ENCODE results near the gene ZBTB4.

ZBTB4 gene, protein sequence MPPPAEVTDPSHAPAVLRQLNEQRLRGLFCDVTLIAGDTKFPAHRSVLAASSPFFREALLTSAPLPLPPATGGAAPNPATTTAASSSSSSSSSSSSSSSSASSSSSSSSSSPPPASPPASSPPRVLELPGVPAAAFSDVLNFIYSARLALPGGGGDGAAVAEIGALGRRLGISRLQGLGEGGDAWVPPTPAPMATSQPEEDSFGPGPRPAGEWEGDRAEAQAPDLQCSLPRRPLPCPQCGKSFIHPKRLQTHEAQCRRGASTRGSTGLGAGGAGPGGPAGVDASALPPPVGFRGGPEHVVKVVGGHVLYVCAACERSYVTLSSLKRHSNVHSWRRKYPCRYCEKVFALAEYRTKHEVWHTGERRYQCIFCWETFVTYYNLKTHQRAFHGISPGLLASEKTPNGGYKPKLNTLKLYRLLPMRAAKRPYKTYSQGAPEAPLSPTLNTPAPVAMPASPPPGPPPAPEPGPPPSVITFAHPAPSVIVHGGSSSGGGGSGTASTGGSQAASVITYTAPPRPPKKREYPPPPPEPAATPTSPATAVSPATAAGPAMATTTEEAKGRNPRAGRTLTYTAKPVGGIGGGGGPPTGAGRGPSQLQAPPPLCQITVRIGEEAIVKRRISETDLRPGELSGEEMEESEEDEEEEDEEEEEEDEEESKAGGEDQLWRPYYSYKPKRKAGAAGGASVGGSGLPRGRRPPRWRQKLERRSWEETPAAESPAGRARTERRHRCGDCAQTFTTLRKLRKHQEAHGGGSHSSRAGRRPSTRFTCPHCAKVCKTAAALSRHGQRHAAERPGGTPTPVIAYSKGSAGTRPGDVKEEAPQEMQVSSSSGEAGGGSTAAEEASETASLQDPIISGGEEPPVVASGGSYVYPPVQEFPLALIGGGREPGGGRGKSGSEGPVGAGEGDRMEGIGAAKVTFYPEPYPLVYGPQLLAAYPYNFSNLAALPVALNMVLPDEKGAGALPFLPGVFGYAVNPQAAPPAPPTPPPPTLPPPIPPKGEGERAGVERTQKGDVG

GRCh38 chr17:7479213-7480088 lies at the start of gene ZBTB4:
TSS of gene ZBTB4 (minus strand) at chr17:7479631. CDS start at chr17:7466801, 12,830 bp downstream.
- peak; percentile 40 for DNase-seq

DNA sequence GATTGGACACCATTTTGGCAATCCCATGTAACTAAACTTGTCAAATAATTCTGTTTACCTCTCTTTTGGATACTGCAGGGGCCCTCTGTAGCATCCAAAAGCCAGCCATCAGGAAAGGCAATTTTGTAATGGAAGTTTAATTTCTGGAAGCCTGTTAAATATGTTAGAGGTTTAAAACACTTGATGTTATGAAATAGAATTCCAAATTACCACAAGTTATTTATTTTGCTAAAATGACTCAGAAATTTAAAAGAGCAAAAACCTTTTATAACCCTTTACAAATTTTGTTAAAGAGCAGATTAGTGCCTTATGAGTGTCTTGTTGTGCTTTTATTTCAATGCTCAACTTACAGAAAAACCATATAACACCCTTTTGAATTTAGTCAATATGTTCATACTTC lies 49.4 kb upstream of the ZBTB4 start:
- no peak for DNase-seq

DNA sequence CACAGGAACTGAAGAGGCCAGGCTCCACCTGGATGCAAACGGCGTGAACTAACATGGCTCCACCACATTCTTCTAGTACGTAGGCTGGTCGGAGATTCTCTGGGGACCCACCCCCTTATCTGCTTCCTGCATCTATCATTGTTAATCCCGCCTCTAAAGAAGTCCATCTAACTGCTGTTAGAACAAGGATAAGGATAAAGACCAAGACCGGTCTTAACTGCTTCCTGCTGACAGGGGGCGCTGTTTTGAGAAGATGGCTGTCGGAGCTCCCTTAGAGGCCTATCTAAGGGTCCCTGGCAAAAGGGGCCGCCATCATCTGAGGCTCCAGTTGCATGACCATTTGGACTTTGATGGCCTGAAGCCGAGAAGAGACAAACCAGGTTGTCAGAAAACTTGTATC lies 43.6 kb upstream of the ZBTB4 start:
- no peak for DNase-seq

DNA sequence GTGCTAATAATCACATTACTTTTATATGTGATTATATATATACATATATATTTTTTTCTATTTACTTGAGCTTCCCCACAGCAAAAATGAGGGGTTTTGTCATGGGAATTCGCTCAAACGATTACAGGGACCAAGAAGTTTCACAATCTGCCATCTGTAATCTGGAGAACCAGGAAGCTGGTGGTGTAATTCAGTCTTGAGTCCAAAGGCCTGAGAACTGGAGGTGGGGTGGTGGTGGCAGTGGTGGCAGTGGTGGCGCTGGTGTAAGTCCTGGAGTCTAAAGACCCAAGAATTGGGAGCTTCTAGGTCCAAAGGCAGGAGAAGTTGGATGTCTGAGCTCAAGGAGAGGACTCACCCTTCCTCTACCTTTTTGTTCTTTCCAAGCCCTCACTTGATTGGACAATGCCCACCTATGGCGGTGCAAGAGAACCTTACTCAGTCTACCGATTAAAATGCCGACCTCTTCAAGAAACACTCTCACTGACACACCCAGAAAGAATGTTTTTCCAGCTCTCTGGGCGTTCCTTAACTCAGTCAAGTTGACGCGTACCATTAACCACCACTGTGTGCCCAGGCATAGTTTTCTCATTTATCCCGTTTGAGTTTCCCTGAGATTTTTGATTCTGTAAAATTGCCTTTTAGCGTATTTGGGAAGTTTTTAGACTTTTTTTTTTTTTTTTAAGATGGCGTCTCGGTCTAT lies 36.6 kb upstream of the ZBTB4 start:
- no peak for DNase-seq

DNA sequence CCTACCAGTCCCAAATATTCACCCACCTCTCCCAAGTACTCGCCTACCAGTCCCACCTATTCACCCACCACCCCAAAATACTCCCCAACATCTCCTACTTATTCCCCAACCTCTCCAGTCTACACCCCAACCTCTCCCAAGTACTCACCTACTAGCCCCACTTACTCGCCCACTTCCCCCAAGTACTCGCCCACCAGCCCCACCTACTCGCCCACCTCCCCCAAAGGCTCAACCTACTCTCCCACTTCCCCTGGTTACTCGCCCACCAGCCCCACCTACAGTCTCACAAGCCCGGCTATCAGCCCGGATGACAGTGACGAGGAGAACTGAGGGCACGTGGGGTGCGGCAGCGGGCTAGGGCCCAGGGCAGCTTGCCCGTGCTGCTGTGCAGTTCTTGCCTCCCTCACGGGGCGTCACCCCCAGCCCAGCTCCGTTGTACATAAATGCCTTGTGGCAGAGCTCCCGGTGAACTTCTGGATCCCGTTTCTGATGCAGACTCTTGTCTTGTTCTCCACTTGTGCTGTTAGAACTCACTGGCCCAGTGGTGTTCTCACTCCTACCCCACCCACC lies 34.5 kb upstream of the ZBTB4 start:
- no peak for DNase-seq

- DNase-seq, result no peak
These were observed 33.6 kb upstream of the ZBTB4 start for GRCh38 chr17:7512824-7513540.

DNA sequence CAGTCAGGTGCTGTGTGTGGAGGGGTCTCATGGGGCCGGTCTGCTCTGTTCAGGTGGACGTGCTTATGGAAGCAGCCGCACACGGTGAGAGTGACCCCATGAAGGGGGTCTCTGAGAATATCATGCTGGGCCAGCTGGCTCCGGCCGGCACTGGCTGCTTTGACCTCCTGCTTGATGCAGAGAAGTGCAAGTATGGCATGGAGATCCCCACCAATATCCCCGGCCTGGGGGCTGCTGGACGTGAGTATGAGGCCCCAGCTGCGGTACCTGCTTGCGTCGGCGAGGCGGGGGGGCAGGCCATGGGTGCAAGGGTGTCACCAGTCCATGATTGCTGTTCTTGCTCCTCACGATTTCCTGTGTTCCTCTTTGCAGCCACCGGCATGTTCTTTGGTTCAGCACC lies 32.7 kb upstream of the ZBTB4 start:
- no peak for DNase-seq

DNA sequence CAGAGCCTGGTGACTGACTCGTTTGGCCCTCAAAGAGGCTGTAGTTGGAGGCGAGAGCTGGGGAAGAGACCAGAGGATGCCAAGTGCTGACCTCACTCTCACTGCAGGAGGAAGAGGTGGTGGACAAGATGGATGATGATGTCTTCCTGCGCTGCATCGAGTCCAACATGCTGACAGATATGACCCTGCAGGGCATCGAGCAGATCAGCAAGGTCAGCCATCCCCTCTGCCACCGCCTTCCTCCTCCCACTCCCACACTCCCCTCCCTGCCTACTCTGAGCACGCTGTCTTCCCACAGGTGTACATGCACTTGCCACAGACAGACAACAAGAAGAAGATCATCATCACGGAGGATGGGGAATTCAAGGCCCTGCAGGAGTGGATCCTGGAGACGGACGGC lies 31.7 kb upstream of the ZBTB4 start:
- DNase-seq, result no peak

DNA sequence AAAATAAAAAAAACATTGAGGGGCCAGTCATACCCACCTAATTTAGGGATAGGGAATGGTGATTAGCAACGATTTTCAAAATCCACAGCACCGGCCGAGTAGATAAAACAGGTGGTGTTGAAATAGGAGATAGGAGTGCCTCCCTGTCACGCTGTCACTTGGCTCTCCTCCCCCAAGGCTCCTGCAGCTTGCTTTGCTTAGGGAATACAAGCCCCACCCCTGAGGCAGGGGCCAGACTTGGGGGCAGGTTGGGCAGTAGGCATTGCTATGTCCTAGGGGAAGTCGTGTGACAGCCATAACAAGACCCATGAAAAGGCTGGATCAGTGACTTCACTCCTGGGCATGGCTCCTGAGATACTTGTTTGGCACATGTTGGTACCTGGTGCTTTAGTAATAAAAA lies 30.5 kb upstream of the ZBTB4 start:
- no peak for DNase-seq

DNA sequence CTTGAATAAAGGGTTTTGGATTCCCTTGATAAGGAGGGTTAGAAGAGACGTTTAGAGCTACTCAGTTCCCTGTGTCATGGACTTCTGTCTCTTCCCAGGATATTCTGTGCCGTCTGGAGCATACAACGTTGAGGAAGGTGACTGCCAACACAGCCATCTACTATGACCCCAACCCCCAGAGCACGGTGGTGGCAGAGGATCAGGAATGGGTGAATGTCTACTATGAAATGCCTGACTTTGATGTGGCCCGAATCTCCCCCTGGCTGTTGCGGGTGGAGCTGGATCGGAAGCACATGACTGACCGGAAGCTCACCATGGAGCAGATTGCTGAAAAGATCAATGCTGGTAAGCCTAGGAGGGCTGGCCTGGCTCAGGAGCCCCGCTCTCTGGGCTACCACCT lies 29.4 kb upstream of the ZBTB4 start:
- no peak for DNase-seq

DNA sequence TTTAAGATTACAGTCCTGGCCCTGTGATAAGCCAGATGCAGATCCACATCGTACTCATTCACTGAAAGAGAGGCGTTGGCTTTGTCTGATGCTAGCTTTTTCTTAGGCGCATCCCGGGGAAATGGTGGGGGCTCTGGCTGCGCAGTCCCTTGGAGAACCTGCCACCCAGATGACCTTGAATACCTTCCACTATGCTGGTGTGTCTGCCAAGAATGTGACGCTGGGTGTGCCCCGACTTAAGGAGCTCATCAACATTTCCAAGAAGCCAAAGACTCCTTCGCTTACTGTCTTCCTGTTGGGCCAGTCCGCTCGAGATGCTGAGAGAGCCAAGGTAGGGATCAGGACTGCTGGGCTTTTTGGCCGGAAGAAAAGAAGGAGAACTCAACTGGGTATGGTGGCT lies 28.7 kb upstream of the ZBTB4 start:
- no peak for DNase-seq

DNA sequence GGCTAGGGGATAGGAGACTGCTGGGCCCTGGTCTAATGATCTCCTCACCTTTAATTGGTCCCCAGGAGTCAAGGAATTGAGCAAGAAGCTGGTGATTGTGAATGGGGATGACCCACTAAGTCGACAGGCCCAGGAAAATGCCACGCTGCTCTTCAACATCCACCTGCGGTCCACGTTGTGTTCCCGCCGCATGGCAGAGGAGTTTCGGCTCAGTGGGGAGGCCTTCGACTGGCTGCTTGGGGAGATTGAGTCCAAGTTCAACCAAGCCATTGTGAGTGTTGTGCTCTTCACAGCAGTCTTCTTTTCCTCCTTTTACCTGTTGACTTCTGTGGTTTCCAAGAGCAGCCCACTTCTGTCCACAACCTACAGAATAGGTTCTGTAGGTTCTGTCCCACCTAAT lies 24.1 kb upstream of the ZBTB4 start:
- no peak for DNase-seq

- no peak for DNase-seq
These were observed 23.6 kb upstream of the ZBTB4 start for GRCh38 chr17:7502987-7503386.

DNA sequence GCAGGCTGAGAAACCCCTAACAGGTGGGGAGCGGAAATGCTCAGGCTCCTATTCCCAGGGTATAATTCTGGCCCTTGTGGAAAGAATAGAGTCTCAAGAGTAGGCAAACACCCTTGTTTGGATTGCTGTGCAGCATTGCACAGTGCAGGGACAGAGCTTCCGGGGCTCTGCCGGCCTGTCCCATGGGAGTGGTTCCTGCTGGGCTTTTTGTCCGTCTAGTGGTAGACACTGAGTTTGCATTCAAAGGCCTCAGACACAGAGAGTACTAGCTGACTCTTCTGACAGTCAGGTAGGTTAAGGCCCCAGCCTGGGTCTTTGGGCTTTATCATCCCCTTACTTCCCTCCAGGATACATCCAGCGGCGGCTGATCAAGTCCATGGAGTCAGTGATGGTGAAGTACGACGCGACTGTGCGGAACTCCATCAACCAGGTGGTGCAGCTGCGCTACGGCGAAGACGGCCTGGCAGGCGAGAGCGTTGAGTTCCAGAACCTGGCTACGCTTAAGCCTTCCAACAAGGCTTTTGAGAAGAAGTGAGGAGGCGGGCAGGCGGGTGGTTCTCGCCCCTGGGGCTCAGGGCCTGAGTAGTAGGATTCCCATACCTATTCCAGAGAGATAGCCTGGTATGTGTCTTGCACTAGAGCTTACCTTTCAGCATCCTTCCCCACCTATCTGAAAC lies 22.9 kb upstream of the ZBTB4 start:
- no peak for DNase-seq

DNA sequence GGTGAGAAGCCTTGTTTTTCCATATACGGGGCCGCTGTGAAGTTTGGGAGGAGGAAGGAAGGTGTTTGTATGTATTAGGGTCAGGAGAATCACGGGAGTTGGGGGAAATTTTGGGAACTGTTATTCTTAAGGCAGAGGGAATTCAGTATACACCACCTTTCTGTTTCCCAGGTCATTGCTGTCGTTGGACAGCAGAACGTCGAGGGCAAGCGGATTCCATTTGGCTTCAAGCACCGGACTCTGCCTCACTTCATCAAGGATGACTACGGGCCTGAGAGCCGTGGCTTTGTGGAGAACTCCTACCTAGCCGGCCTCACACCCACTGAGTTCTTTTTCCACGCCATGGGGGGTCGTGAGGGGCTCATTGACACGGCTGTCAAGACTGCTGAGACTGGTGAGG lies 22.3 kb upstream of the ZBTB4 start:
- no peak for DNase-seq

- no peak for DNase-seq
These were observed 19.7 kb upstream of the ZBTB4 start for GRCh38 chr17:7499161-7499560.

DNA sequence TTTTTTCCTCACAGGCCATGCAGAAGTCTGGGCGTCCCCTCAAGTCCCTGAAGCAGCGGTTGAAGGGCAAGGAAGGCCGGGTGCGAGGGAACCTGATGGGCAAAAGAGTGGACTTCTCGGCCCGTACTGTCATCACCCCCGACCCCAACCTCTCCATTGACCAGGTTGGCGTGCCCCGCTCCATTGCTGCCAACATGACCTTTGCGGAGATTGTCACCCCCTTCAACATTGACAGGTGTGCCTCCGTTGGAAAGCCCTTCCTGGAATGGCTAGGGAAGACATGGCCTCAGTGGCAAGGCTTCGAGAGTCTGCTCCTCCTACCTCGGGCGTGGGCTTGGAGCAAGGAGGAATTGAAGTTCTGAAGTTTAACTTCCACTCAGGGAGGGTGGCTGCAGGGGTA lies 18.2 kb upstream of the ZBTB4 start:
- DNase-seq, result no peak

GRCh38 chr17:7497228-7497627 lies 17.8 kb upstream of the ZBTB4 start:
- DNase-seq, result no peak

DNA sequence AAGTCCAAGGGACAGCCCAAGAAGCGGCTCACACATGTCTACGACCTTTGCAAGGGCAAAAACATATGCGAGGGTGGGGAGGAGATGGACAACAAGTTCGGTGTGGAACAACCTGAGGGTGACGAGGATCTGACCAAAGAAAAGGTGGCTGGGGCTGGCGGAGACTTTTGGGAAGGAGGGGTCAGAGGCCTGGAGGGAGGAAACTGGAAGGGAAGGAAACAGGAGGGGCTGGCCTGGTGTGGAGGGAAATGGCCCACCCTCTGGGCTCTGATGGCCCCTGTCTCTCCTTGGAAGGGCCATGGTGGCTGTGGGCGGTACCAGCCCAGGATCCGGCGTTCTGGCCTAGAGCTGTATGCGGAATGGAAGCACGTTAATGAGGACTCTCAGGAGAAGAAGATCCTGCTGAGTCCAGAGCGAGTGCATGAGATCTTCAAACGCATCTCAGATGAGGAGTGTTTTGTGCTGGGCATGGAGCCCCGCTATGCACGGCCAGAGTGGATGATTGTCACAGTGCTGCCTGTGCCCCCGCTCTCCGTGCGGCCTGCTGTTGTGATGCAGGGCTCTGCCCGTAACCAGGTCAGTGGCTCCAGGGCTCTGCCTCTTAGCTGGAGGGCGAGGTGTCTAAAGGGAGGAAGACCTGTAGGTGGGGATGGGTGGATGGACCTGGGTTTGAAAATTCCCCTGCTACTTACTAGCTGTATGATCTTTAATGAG lies 17.2 kb upstream of the ZBTB4 start:
- no peak for DNase-seq

- DNase-seq, result no peak
These were observed 16.5 kb upstream of the ZBTB4 start for GRCh38 chr17:7495906-7496434.

Measured in DMS79 treated with DMSO at 0.1 percent for 48 hours (cell line).